Measurements from ENCODE around the gene GPER1. TPM values are rescaled to one million over a fixed set of nuclear protein-coding genes. Genes with fewer than 3 reads are reported as not detected.
"Not testable (repeated sequence)": the region's sequence is repeated elsewhere in the genome, so short reads cannot be mapped to it uniquely, and the experiment has no call there.

The GPER1 gene
- 0.46 and 0.47 TPM in 2 replicates for polyA plus RNA-seq (2014; cell fraction: cytosol; rRNA removed)
- 0.67 and 0.89 TPM in 2 replicates for polyA plus RNA-seq (2014; cell fraction: nucleus; rRNA removed)

DNA sequence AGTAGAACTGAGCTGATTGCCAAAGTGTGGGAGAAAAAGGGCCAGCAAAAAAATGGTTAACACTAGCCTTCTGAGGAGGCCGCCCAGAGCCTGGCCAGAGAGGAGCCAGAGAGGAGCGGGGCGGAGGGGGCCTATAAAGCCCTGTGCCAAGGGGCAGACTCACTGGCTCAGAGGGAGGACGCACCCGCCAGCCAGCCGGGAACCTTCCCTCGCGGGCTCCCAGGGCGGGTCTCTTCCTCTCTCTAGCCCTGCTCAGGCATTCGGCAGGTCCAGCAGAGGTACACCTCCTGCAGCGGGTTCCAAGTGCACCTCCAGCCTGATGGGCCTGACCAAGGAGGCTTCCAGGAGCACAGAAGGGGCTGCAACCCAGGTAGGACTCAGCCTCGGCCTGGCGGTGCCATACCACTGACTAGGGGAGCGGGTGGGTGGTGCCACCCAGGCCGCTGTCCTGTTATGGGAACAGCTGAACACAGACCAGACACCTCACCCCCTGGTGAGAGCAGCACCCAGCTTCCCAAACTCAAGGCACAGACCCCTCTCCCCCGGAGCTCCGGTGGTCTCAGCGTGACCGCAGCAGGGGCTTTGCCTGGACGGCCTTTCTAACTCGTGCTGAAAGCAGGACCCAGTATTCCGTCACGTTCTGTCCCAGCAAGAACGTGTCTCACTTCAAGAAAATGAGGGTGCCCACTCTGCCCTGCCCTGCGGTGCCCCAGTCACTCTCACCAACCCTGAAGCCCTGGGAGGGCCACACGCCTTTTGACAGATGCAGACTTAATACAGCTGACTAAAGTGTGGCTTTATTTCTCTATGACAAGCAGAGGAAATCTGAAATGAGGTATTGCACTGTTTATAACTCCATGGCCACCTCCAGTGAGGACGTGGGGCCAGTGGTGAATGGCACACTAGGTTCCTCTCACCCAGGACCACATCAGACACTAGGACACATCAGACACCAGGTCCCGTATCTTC is at the start of gene GPER1:
Gene GPER1, plus strand, starts transcription at position 162 of the 969 bp plus-strand sequence. CDS start 3,616 bp downstream, outside the sequence.
- DNase-seq (ENCODE audit: low spot score) = peak; percentile 49

- DNase-seq (ENCODE audit: low spot score) = not testable (repeated sequence)
These were observed 47.7 kb upstream of the GPER1 start for GRCh38 chr7:1040233-1040632.

GRCh38 chr7:1040790-1041189 is 47.1 kb upstream of the GPER1 start:
- peak; percentile 76 for DNase-seq (ENCODE audit: low spot score)

GRCh38 chr7:1041551-1042491 is 46.1 kb upstream of the GPER1 start:
- no peak for DNase-seq (ENCODE audit: low spot score)

DNA sequence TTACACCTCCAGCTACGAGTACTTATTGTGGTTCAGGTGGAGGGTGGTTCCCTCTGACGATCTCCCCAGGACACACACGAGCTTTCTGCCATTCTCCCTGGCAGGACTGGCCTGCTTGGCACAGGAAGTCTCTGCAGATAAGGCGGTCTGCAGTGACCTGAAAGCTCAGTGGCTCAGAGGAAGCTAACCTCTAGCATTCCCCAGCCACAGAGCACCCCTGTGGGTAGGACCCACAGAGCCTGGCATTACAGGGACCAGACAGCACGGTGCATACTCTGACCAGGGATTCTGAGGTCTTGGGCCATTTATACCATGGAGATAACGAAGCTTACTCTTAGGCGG is 45.5 kb upstream of the GPER1 start:
- DNase-seq (ENCODE audit: low spot score) = no peak

GRCh38 chr7:1043552-1044188 is 44.2 kb upstream of the GPER1 start:
- no peak for DNase-seq (ENCODE audit: low spot score)

- peak; percentile 93 for DNase-seq (ENCODE audit: low spot score)
These were observed 43.5 kb upstream of the GPER1 start, which contains the start of gene GPR146 for GRCh38 chr7:1044189-1045068. Gene GPR146, plus strand, starts transcription at chr7:1044546. Its CDS starts 12,970 bp downstream, at chr7:1057516.

DNA sequence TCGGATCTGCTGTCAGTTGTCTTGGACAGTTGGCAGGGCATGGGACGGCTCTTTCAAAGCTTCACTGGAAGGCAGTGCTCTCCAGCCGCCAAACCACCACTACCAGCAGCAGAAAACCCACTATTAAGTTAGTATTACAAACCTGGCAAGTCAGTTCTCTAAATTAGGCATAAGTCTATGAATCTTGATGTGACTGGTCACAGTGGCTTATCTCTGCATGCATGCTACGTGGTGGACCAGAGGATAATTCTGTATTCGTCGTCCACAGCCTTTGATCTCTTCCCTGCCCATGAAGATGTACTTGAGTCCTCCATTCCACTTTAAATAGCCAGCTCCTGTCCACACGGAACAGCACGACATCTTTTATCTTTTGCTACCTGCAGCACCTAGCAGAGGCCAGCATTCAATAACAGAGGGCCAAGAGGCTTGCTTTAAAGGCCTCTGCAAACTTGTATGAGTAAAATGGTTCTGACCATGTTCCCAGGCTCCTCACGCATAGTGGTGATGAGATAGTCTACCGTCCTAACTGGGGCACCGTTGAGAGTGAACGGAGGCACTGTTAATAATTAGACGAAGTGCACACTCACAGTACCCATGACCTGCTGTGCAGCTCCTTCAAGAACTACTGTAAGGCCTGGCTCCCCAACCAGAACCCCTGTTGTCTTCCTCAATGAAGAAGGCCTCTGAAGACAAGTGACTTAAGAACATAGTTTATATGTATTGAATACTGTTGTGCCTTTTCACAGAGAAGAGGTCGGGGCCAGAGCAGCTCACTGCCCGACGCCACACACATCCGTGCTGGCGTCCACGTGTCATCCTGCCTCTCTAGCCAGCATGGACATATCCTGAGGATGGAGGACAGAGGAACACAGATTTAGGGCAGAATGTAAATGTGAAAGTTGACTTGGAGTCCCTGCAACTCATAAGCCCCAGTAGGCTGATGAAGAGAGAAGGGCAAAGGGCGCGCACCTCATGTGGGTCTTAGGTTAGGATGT is 42.5 kb upstream of the GPER1 start:
- DNase-seq (ENCODE audit: low spot score) = no peak

- no peak for DNase-seq (ENCODE audit: low spot score)
These were observed 40.9 kb upstream of the GPER1 start for GRCh38 chr7:1046722-1047679.

DNA sequence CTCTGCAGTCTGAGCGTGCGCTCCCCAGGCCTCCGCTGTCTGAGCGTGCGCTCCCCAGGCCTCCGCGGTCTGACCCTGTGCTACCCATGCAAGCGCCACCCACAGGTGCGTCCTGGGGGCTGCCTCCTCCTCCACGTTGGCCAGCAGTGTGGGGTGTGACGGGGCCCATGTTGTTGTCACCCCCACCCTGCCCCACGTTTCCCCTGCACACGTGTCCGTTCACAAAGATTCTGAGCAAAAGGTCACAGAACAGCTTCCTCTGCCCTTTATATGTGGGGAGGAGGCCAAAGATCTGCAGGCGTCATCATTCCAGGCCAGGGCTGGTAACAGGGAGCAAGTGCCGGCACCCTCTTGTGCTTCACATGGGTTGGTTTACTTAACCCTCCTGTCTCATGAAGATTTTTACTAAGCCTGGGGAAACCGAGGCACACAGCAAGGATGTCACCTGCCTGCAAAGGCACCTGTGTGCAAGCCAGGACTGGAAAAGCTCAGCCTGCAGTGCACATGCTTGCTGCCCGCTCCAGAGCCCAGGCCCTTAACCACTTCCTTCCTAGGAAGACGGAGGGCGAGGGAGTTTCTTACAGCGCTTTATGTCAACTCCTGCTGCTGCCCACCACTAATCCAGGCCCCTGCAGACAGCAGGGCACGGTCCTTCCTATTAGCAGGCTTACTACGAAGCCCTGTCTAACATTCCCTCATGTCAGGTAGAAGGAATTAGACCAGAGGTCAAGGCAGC is 38.7 kb upstream of the GPER1 start:
- no peak for DNase-seq (ENCODE audit: low spot score)

- DNase-seq (ENCODE audit: low spot score) = no peak
These were observed 38.1 kb upstream of the GPER1 start for GRCh38 chr7:1049801-1050200.

DNA sequence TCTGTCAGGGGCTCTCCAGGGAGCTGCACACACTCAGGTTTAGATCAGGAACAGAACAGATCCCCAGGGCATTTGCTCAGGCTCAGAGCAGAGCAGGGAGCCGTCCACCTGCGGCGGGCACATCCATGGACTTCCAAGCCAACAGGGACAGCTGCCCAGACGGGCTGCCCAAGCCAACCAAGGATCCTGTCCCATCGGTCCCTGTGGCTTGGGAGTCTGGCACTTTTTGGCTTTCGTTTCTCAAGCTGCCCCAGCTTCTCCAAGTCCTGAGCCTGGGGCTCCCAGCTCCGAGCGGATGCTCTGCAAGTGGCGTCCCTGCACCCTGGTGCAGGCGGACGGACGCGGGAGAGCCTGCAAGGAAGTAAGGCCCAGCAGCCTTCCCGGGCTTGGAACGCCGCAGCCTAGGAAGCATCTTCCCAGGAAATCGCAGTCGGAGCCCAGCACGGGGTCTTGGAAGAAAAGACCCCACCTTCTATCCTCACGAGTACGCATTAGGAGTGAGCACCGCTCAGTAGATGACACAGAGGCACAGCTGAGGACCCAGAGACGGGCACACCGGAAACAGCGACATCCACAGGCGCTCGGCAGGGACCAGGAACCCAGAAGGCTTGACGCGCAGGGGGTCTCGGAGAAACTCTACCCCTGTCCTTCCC is 37.5 kb upstream of the GPER1 start:
- DNase-seq (ENCODE audit: low spot score) = no peak

GRCh38 chr7:1050956-1051690 is 36.8 kb upstream of the GPER1 start:
- no peak for DNase-seq (ENCODE audit: low spot score)

DNA sequence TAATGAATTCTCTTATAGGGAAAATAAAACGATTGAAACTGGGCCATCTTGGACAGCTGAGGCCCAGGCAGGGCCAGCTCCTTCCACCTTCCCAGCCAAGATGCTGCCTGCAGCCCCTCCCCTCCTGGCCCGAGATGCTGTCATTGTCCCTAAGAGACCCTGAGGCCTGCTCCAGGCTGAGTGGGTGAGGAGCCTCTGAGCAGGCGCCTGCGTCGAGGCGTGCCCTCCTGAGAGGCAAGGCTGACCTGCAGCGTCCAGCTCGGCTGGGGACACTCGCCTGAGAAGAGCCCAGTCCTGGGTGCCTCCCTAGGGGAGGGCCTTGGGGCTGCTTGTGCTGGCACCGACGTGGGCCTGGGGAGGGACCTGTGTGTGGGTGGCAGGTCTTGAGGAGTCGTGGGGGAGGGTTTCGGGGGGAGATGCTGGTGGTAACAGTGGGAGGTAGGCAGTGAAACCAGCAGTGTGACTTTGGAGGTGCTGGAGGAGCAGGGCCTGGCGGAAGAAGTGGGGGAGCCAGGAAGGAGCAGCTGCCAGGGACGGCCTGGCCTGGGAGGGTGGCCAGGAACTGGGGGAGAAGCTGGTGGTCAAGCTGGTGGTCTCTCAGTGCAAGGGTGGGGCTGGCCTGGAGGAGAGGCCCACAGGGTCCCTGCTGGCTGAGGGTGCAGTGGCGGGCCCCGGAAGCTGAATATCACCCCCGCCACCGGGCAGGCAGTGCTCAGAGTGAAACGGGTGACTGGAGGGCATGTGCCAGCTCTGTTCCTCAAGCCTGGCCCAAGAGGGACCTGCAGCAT is 35.7 kb upstream of the GPER1 start:
- no peak for DNase-seq (ENCODE audit: low spot score)

GRCh38 chr7:1053002-1053411 is 34.9 kb upstream of the GPER1 start:
- DNase-seq (ENCODE audit: low spot score) = no peak

Measured in SK-N-DZ (cell line).